ENCODE data around the gene MRPS27.
A peak's percentile ranks its signal among the peaks of the same experiment; 100 is the strongest.

The MRPS27 gene

DNA sequence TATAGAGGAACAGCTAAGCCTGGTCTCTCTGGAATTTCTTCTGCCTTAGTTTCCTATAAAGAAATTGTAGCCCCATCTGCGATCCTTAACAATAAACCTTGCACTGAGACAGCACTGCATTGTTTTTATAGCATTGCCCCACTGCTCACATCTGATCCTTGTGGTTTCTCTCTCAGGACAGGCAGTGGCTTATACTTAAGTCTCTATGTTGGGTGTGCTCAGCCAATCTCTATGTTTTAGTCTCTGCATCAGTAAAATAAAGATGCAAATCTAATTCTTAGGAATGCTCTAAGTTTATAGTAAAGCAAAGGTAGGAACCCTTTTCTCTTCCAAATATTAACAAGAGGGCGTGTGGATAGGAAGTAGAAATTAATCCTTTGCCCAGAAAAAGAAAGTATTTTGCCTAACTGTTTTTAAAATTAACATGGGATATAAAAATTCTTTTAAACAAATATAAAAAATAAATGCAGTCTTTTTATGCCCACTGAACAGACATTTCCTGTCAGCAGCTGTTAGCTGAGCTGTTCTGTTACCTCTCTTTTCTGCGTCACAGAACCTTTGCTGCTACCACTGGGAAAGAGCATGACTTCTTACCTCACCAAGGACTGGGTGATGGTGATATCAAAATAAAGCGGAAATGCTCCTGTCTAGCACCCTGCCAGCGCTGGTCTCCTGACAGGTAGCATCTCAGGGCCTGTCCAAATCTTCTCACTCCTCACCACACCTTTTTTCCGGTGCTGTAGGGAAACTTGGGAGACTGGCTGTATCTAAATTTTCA is 29.5 kb downstream of the MRPS27 start:
- DNase-seq (ENCODE audit: low spot score): no peak

DNA sequence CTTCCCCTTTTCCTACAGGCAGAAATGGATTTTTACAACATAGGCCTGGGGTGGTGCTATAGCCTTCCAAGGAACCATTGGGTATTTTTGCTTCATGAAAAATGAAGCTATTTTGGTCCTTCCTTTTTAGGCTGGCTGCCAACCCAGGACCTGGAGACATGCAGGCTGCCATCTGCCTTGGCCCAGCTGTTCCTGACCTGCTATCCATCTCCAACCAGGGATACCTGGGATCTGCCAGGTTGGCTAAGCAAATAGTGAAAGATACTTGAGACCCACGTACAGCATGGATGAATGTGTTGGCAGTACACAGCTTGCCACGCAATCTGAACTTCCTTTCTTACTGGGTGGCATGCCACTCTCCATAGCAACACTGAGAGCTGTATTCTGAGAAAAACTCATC is 31.1 kb downstream of the MRPS27 start:
- DNase-seq (ENCODE audit: low spot score): no peak

DNA sequence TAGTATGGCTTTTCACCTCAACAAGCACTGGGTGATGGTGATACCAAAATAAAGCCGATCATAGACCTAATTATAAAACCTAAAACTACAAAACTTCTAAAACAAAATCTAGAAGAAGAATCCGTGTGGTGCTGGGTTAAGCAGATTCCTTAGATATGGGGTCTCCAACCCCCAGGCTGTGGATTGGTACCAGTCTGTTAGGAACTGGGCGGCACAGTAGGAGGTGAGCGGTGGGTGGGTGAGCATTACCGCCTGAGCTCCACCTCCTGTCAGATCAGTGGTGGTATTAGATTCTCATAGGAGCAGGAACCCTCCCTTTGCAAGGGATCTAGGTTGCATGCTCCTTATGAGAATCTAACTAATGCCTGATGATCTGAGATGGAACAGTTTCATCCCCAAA is 33.2 kb downstream of the MRPS27 start:
- DNase-seq (ENCODE audit: low spot score): no peak

DNA sequence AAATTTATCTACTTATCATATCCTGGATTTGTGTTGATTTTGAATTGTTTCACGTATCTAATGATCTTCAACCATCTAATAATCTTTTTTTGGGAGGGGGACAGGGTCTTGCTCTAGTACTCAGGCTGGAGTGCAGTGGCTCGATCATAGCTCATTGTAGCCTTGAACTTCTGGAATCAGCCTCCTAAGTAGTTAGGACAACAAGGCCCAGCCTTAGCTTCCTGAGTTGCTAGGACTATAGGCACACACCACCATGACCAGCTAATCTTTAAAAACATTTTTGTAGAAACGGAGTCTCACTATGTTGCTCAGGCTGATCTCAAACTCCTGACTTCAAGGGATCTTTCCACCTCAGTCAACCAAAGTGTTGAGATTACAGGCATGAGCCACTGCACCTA is 34.6 kb downstream of the MRPS27 start:
- DNase-seq (ENCODE audit: low spot score): no peak

DNA sequence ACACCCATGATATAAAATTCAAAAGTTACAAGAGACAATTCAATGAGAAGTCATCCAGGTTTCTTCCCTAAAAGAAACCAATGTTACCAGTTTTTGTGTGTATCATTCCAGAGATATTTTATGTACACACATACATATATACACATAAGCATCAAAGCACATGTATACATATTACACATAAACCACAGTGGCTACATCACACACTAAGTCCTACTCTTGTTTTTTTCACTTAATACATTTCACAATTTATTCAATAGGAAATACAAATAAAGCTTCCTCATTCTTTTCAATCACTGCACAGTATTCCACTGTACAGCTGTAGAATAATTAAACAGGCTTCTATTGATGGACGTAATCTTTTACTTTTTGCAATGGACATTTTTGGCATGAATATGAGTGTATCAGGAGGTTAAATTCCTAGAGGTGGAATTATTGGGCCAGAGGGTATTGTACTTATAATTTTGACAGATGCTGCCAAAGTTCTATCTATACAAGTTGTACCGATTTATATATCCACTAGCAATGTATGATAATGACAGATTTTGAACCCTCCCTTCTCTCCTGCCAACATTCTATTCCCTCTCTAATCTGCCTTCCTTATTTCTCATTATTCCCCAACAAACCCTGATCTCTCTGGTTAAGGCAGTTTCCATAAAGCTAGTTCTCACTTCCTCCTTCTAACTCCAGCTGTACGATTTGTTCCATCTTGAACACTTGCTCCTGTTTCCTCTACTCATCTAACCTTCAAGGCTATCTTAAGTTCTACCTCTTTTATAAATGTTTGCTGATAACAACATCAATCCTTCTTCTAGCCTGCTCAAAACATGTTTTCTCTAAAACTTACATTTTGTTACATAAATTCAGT is 35.2 kb downstream of the MRPS27 start:
- DNase-seq (ENCODE audit: low spot score): no peak

DNA sequence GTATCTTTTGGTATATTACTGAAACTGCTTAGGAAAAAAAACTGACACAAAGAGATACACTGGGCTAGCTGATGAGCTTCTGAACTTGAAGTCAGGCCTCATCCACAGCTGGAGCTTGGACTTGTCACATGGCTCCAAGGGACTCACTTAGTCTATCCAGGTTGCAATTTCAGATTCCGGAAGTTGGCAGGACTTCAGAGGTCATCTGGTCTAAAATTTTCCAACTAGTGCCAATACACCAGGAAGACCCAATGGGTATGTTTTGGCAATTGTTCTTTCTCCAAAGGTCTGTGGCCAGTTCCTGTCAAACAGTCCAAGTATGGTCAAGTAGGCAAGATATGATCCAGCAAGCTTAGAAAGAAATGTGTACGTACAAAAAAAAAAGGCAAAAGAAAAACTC is 36.7 kb downstream of the MRPS27 start:
- no peak for DNase-seq (ENCODE audit: low spot score)

DNA sequence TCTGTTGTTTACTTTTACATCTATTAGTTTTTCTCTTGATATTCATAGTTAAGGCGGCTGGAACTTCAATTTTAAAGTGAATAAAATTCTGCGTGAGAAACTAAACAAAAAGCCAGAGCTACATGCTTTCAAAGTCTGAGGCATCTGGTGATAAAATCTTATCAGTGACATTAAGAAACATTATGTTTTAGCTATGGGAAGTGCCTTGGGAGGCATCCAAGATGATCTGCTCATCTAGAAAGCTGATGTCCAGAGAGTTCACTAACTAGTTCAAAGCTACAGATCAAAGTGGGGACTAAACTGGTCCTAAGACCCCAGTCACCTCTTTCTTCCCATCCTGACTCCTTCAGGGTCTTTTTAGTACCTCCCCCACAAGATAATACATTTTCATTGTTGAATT is 37.2 kb downstream of the MRPS27 start:
- DNase-seq (ENCODE audit: low spot score): no peak

DNA sequence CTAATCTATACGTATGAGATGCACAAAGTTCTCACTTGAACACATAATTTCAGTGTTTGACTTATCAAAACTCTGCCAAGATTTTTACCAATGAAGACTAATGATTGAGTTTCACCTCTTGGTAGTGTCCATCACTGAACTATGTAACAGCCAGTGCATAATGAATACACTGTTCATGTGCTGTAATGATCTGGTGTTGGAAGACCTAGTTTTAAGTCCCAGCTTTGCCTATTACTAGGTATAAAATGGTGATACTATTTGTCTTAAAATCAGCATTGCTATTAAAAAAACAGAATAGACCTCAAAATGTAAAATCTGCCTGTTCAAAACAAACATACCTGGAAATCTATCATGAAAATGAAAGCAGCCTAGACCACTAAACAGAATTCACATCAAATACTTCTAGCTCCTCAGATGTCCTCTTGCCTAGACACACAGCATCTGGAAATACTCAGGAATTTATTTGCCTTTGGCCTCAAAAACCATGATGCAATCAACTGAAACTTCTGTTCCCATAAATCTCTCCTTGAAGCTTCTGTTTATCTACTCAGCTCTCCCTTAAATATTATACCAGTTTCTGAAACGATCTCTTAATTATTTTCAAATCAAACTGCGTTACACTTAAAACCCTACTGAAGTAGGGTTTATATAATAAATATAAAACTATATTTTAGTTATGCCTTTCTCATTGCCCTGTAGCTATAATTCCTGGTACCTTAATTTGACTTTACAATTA is 38.1 kb downstream of the MRPS27 start:
- DNase-seq (ENCODE audit: low spot score): no peak

DNA sequence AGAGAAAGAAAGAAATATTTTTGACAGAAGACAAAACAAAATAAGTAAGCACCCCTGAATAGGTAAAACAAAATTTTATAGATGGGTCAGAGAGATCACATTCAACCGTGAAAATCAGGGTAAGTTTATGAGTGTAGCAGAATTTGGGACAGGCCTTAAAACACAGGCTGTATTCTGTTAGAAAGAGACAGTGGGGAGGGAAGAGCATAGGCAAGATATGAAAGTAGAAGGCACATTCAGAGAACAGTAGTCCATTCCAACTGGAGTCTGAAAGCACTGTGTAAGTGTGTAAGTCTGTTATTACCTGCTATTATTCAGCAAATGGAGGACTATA is 38.6 kb downstream of the MRPS27 start:
- no peak for DNase-seq (ENCODE audit: low spot score)

DNA sequence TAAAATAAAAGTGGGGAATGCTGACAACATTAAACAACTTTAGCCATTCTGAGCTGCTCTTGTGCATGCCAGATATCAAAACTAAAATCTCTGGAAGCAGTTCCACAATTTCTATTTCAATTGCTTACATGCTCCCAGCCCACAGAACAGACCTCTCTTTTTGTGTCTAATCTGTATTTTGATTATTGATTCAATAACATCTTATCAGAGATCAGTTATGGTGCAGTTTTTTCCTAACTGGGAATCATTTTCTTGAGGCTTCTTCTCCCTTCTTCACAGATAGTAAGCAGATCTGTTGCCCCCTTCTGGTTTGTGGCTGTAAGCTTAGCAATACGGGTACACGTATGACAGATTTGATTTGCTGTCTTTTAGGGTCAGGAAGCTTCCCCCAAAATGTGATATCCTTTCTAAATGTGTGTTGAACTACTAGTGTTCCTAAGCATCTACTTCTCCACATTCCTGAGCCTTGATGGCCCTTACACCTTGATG is 39.4 kb downstream of the MRPS27 start:
- DNase-seq (ENCODE audit: low spot score): peak; percentile 9

DNA sequence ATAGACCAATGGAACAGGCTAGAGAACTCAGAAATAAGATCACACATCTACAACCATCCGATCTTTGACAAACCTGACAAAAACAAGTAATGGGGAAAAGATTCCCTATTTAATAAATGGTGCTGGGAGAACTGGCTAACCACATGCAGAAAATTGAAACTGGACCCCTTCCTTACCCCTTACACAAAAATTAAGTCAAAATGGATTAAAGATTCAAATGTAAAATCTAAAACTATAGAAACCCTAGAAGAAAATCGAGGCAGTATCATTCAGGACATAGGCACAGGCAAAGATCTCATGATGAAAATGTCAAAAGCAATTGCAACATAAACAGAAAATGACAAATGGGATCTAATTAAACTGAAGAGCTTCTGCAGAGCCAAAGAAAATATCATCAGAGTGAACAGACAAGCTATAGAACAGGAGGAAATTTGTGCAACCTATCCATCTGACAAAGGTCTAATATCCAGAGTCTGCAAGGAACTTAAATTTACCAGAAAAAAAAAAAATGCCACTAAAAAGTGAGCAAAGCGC is 43.8 kb downstream of the MRPS27 start:
- DNase-seq (ENCODE audit: low spot score): no peak

DNA sequence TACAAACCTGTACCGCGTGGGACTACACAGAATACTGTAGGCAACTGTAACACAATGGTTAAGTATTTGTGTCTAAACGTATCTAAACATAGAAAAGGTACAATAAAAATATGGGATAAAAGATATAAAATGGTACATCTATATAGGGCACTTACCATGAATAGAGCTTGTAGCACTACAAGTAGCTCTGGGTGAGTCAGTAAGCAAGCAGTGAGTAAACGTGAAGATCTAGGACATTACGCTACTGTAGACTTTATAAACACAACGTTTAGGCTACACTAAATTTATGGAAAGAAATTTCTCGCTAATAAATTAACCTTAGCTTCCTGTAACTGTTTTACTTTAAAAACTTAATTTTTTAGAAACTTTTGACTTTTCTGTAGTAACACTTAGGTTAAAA is 46.5 kb downstream of the MRPS27 start:
- no peak for DNase-seq (ENCODE audit: low spot score)

DNA sequence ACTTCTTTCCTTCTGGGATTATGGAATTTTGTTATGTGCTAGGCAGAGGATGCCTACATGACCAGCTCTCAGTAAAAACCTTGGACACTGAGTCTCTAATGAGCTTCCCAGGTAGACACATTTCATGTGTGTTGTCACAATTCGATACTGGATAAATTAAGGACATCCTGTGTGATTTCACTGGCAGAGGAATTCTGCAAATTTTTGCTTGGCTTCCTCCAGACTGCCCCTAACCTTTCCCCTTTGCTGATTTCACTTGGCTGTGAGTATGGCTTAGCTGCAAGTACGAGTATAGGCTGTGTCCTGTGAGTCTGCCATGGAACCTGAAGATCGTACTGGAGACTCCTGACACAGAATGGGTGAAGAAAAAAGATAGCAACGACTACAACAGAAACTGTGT is 47.6 kb downstream of the MRPS27 start:
- no peak for DNase-seq (ENCODE audit: low spot score)

DNA sequence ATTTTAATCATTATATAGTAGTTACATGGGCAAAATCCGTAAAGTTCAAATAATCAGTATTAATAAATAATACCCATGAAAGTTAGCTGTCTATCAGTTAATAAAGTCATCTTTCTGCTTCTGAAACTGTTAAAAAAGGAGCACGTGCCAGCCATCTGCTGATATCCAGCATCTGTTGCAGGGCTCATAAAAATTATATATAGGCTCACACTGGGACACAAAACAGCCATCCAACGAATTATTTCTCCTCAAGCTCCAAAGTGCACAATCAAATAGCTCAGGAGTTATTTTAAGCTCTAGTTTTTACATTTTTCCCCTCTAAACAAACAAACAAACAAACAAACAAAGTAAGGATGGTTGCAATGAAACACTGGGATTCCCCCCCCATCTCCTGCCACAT is 48.3 kb downstream of the MRPS27 start:
- DNase-seq (ENCODE audit: low spot score): no peak

DNA sequence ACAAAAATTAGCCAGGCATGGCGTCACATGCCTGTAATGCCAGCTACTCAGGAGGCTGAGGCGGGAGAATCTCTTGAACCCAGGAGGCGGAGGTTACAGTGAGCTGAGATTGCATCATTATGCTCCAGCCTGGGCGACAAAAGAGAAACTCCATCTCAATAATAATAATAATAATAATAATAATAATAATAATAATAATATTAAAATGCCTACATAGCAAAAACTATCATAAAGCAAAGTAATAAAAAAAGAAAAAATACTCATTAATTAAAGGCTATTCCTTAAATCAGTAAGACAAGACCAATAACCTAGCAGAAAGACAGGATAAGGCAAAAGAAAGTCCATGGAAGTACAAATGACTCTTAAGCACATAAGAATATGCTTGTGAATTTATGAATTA is 50.0 kb downstream of the MRPS27 start:
- DNase-seq (ENCODE audit: low spot score): no peak

DNA sequence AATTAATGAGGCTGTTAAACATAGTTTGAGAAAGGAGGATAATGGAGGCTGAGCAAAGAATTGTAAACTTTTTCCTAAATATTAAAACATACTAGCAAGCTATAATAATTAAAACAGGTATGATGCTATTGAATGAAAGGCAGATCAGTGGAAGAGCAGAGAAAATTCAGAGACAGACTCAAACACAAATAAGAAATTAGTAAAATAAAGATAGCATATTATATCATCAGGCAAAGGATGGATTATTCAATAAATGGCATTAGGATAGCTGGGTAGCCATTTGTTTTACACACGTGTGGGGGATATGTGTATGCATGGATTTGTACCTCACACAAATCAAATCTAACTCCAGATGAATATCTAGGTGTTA is 50.6 kb downstream of the MRPS27 start:
- no peak for DNase-seq (ENCODE audit: low spot score)

DNA sequence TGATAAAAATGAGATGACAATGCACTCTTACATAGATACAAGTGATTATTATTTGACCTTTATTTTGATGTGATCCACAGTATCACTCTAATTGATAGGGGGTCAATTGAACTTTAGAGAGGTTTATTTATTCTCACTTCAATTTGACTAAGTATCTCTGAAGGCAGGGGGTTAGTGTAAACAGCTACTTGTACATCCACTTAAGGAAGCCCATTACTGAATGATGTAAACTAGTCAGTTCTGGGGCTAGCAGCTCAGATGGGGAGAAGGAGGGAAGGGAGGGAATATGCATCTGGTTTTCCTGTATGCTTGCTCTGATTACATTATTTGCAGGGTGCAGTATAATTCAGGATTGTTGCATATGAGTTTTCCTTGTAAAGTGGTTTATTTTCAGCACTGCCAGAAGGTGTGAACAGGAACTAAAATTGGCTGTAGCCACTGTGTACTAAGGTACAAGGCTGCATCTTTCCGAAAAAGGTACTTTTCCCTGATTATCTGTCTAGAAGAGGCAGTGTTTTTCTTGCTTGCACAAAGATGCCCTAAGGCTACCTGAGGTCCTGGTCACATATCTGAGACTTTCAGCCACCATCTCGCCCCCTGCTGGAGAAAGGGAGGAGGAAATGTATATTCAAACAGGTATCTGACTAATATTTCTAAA is 51.2 kb downstream of the MRPS27 start:
- peak; percentile 43 for DNase-seq (ENCODE audit: low spot score)

DNA sequence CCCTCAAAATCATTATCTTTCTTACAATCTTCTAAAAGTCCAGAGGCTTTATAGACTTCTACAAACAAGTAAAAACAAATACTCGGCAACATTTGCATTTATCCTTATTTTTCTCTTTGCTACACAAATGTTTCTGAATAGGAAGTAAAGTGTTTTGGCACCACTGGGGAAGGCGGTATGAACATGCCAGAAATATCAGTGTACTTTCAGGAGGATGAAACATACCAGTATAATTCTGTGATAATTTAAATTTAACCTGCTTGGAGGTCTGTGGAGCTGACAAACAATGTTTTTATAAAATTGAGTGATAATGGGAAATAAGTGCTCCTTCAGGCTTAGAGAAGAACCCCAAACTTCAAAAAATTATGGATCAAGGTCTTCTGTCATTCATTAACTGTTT is 51.8 kb downstream of the MRPS27 start:
- DNase-seq (ENCODE audit: low spot score): no peak

DNA sequence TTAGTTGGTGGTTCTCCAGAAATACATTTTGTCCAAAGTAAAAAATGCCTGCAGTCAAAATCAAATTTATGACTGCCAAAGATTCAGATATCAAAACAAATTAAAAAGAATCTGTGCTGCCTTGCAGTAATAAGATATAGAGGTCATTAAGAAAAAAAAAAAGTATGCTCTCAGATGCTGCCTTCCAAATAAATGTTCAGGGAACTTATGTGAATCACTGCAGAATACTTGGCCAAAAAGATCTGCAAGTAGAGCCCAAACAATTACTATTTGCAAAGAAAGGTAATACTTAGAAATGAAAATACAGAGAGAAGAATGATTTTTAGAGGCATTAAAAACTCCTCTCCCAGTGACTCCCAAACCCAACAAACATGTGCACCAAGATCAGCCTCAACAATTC is 52.4 kb downstream of the MRPS27 start:
- DNase-seq (ENCODE audit: low spot score): no peak

DNA sequence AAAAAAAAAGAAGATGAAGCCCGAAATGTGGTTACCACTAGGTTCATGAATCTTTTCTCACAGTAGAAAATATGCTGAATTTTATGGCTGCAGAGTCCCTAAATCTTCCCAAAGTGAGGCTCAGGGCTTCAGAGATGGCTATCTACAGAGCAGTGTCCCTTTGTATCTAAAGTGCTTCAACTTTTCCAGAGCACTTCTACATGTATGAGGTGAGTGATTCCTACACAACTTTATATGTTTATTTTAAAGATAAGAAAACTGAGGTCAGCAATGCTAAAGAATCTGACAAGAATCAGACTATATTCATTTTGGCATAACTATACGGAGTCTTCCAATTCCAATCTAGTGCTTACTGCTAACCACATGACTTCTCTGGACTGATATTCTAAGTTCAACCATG is 53.2 kb downstream of the MRPS27 start:
- DNase-seq (ENCODE audit: low spot score): no peak

DNA sequence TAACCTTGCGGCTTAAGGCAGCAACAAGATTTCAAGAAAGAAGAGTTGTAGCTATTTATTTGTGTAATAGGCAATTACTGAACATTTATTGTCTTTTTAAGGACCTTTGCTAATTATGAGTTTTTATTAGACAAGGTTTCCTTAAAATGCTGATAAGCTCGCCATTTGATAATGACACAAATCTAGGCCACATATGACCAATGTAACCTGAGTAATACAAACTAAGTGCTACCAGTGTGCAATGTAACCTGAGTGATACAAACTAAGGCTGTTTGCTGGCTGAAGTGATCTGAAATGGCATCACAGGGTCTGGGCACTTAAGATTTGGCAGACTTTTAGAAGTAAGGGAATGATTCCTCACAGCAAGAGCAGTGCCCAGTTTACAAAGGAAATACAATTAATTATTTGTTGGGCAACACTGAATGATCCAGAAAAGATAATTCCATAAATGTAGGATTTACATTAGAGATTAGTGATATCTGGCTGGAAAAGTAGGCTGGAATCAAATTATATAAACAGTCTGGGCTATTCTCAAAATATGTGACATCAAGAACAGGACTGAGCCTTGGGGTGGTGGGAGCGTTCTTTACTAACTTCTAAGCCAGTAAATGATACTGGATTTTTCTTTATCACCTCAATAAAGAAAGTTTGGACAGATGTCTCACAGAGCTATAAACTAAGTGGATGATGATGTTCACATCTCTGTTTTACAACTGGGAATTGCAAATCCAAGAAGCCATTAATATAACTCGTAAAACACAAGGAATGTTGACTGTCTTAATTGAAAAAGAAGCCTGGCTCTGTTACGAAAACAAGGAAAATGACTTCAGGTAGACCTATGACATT is 54.8 kb downstream of the MRPS27 start:
- DNase-seq (ENCODE audit: low spot score): no peak
